Adrenal gland (tissue), 12 donors: Measurements from ENCODE around the gene CAPN15. TPM values are rescaled to one million over a fixed set of nuclear protein-coding genes. Genes with fewer than 3 reads are reported as not detected.
"Not testable (repeated sequence)": the region's sequence is repeated elsewhere in the genome, so short reads cannot be mapped to it uniquely, and the experiment has no call there.

Experiments
- DNase-seq, 7 donors: peaks; one replicate each; pipeline ENCODE4 v3.0.0-alpha.2; 2019 to 2020
- H3K27ac ChIP-seq, 5 donors: fragments of 200-600 bp; sonication (generic) in 4 of 5; 1 replicate in 3 of 5; 2 replicates in 2 of 5; pipeline versions ENCODE4 v1.5.1 to v1.8.0; 2016 to 2020; ENCODE audit warnings: mild to moderate bottlenecking in 1 of 5
- H3K27me3 ChIP-seq: fragments of 200-600 bp; 2 replicates; pipeline ENCODE4 v1.8.0; 2021
- H3K36me3 ChIP-seq, 2 donors: fragments of 200-600 bp; replicated peaks in 1 of 2; 1 replicate in 1 of 2; 2 replicates in 1 of 2; pipeline versions ENCODE4 v1.5.1 to v1.8.0; 2018 to 2022
- H3K4me1 ChIP-seq, 2 donors: fragments of 200-600 bp; replicated peaks in 1 of 2; 1 replicate in 1 of 2; 2 replicates in 1 of 2; pipeline versions ENCODE4 v1.5.1 to v1.8.0; 2018 to 2021
- H3K4me3 ChIP-seq, 4 donors: fragments of 200-600 bp; sonication (generic) in 3 of 4; one replicate each; pipeline ENCODE4 v1.5.1; 2016 to 2018
- H3K9me3 ChIP-seq, 3 donors: fragments of 200-600 bp; sonication (generic) in 1 of 3; replicated peaks in 1 of 3; 1 replicate in 2 of 3; 2 replicates in 1 of 3; pipeline versions ENCODE4 v1.5.1 to v1.8.0; 2016 to 2021
- CTCF ChIP-seq, 6 experiments: fragments of 450-650 bp in 4 of 6; fragments of 200-600 bp in 2 of 6; sonication (generic) in 1 of 6; IDR thresholded peaks; 1 replicate in 5 of 6; 2 replicates in 1 of 6; pipeline versions ENCODE4 v1.5.1 to v1.8.0; 2016 to 2021; ENCODE audit warnings: antibody characterized with exemption in 6 of 6, mild to moderate bottlenecking in 2 of 6, moderate library complexity in 1 of 6
- POLR2A ChIP-seq, 2 donors: fragments of 450-650 bp; IDR thresholded peaks; one replicate each; pipeline ENCODE4 v1.6.1; 2017; ENCODE audit warnings: antibody characterized with exemption in 2 of 2, mild to moderate bottlenecking in 2 of 2, moderate library complexity in 1 of 2
- WGBS, 4 donors: extraction: QIAGEN DNeasy Blood & Tissue Kit in 2 of 4; methylation state at CpG; one replicate each; pipeline versions ENCODE4 v1.1.5 to v1.1.7; 2013 to 2017; 5-methylcytosine and 5-hydroxymethylcytosine counted together
- intact Hi-C, 2 donors: fragments of 100-400 bp; cut with DNase I; formaldehyde crosslinking; loops; one replicate each; pipeline versions ENCODE4 v1.14.1 to v1.15.0; 2022 to 2023
- polyA plus RNA-seq, 3 donors: library from polyadenylated mRNA; stranded (reverse); fragments of 200-250 nt in 2 of 3; fragments of 350-450 nt in 1 of 3; fragmentation: Illumina TruSeq in 1 of 3; extraction: RNeasy Lipid Tissue Mini Kit (QIAGEN cat#74804) in 1 of 3; gene quantifications; one replicate each; pipeline ENCODE4 v1.2.3, GENCODE V29; 2013 to 2014
- total RNA-seq, 9 donors: library from RNA; depleted of rRNA in 4 of 9; stranded (reverse); fragments of >200 nt in 4 of 9; fragments of 120-200 nt in 1 of 9; fragmentation: NEBNext Ultra II Directional in 1 of 9; extraction: Animal tissue kit (Norgen Biotek cat#: 25700) in 1 of 9; gene quantifications; one replicate each; pipeline versions ENCODE4 v1.1.0 to v1.2.4, GENCODE V29; 2013 to 2023
- donor health status: healthy with polysubstance abuse.
- donor health status: Bipolar disorder and iron deficiency.
- donor health status: DM: yes; HTN: yes; CAD: no.
- donor health status: DM: no; HTN: no; CAD: no.
- donor health status: DM: no; HTN: no; CAD: no.
- donor health status: DM: yes; HTN: yes; CAD: no.

Gene CAPN15
- total and polyA plus RNA-seq, 12 donors = 2.3 to 91.8 (median 43.0) TPM

- H3K4me3 ChIP-seq = no peak overlapping the region
- H3K4me1 ChIP-seq = no peaks in the 10 kb centered on the region
- intact Hi-C loops = loop anchor here in 1 of 2 donors (10.0 kb wide), 1 partner anchor 188 kb away; no protein-coding TSS in a partner anchor
- peak overlapping the region in 1 of 5 donors; percentile 6 for H3K27ac ChIP-seq
- no peaks in the 10 kb centered on the region for H3K9me3 ChIP-seq
- H3K36me3 ChIP-seq = peaks cover 0 to 27% of the 10 kb centered on the region in 2 donors
- DNase-seq = peak in 2 of 7 donors; percentile 29 to 33
- 70 to 87% (median 85%) methylated on average over 10 to 30 of the region's 30 CpGs for WGBS, 4 donors
- no peaks in the 10 kb centered on the region for H3K27me3 ChIP-seq
- TF ChIP-seq POLR2A (IDR thresholded peaks at IDR 0.05) (no peak), CTCF (IDR thresholded peaks at IDR 0.05) (no peak)
Measured at GRCh38 chr16:492211-492875, 35.2 kb upstream of the CAPN15 start.

GRCh38 chr16:494676-495075 lies 32.8 kb upstream of the CAPN15 start:
- not testable (repeated sequence) for H3K27me3 ChIP-seq, DNase-seq, H3K4me1 ChIP-seq, H3K4me3 ChIP-seq, H3K27ac ChIP-seq, H3K9me3 ChIP-seq
- H3K36me3 ChIP-seq = peaks cover 0 to 22% of the 10 kb centered on the region in 2 donors
- intact Hi-C loops = loop anchor here in 1 of 2 donors (10.0 kb wide), 1 partner anchor 190 kb away; no protein-coding TSS in a partner anchor
- 85 to 87% (median 85%) methylated on average over 15 of the region's 15 CpGs for WGBS, 4 donors

- intact Hi-C loops = loop anchor here in 1 of 2 donors (10.0 kb wide), 1 partner anchor 190 kb away; no protein-coding TSS in a partner anchor
- H3K9me3 ChIP-seq = no peaks in the 10 kb centered on the region
- H3K27ac ChIP-seq = no peak overlapping the region
- H3K4me3 ChIP-seq = no peak overlapping the region
- peak in 1 of 7 donors; percentile 33 for DNase-seq
- 81 to 91% (median 89%) methylated on average over 9 to 11 of the region's 11 CpGs for WGBS, 4 donors
- TF ChIP-seq POLR2A (IDR thresholded peaks at IDR 0.05) (no peak), CTCF (IDR thresholded peaks at IDR 0.05) (peak in 2 of 6 experiments; percentile 22 to 35)
- H3K4me1 ChIP-seq = no peaks in the 10 kb centered on the region
- peaks cover 0 to 20% of the 10 kb centered on the region in 2 donors for H3K36me3 ChIP-seq
- H3K27me3 ChIP-seq = no peaks in the 10 kb centered on the region
Measured at GRCh38 chr16:495127-495748, 32.3 kb upstream of the CAPN15 start.

GRCh38 chr16:496097-496886 lies 31.2 kb upstream of the CAPN15 start:
- no peaks in the 10 kb centered on the region for H3K4me1 ChIP-seq
- peaks cover 0 to 10% of the 10 kb centered on the region in 2 donors for H3K36me3 ChIP-seq
- no peaks in the 10 kb centered on the region for H3K9me3 ChIP-seq
- no peaks in the 10 kb centered on the region for H3K27me3 ChIP-seq
- no peak overlapping the region for H3K27ac ChIP-seq
- intact Hi-C loops = loop anchor here in 1 of 2 donors (10.0 kb wide), 1 partner anchor 191 kb away; no protein-coding TSS in a partner anchor
- no peak overlapping the region for H3K4me3 ChIP-seq
- TF ChIP-seq POLR2A (IDR thresholded peaks at IDR 0.05) = no peak
- TF ChIP-seq CTCF (IDR thresholded peaks at IDR 0.05) = no peak
- WGBS, 4 donors = 79 to 85% (median 83%) methylated on average over 15 to 21 of the region's 21 CpGs
- DNase-seq = no peak
